ENCODE measurements around the gene LRRC56. TPM values are rescaled to one million over a fixed set of nuclear protein-coding genes. Genes with fewer than 3 reads are reported as not detected.

Gene LRRC56
- total RNA-seq, 1 donor from 2014 or later, result 0.13 TPM

GRCh38 chr11:598005-598680 lies 60.8 kb downstream of the LRRC56 start:
- intact Hi-C loops (cut with DNase I), result no loop called here
- no peak for ATAC-seq (ENCODE audit: poor library complexity)
- no peak for DNase-seq

- intact Hi-C loops (cut with DNase I), result no loop called here
- DNase-seq (no peak), ATAC-seq (ENCODE audit: poor library complexity) (no peak)
Measured at GRCh38 chr11:601573-602245, 64.4 kb downstream of the LRRC56 start.

GRCh38 chr11:603154-603553 lies 65.8 kb downstream of the LRRC56 start:
- intact Hi-C loops (cut with DNase I), result no loop called here
- DNase-seq (no peak), ATAC-seq (ENCODE audit: poor library complexity) (no peak)

Small RNA genes lying within 50 kb of the gene (microRNA-seq; reads per million reads assigned to microRNA genes)
- 351 reads per million, percentile 72 among the genes with 10 or more reads in this experiment for gene MIR210

Other genes starting within 250 kb of the LRRC56 start
- 6.1 TPM for gene PGGHG, start 248.4 kb upstream of the LRRC56 start, total RNA-seq
- not detected for gene IFITM5, start 238.0 kb upstream of the LRRC56 start, total RNA-seq
- 194 TPM for gene IFITM2, start 229.7 kb upstream of the LRRC56 start, total RNA-seq
- 83.1 TPM for gene IFITM1, start 223.5 kb upstream of the LRRC56 start, total RNA-seq
- gene IFITM3, start 216.7 kb upstream of the LRRC56 start, total RNA-seq, result 287 TPM
- 0.94 TPM for gene B4GALNT4, start 168.0 kb upstream of the LRRC56 start, total RNA-seq
- gene PKP3, start 143.3 kb upstream of the LRRC56 start, total RNA-seq, result 0.86 TPM
- gene SIGIRR, start 122.5 kb upstream of the LRRC56 start, total RNA-seq, result 38.6 TPM
- gene ANO9, start 95.5 kb upstream of the LRRC56 start, total RNA-seq, result 0.08 TPM
- gene PTDSS2, start 87.2 kb upstream of the LRRC56 start, total RNA-seq, result 25.5 TPM
- gene RNH1, start 30.3 kb upstream of the LRRC56 start, total RNA-seq, result 171 TPM
- gene HRAS, start 2.0 kb upstream of the LRRC56 start, total RNA-seq, result 60.5 TPM
- gene LMNTD2, start 23.2 kb downstream of the LRRC56 start, total RNA-seq, result 0.22 TPM
- 4.4 TPM for gene RASSF7, start 23.4 kb downstream of the LRRC56 start, total RNA-seq
- gene PHRF1, start 38.9 kb downstream of the LRRC56 start, total RNA-seq, result 16.5 TPM
- 7.5 TPM for gene IRF7, start 78.4 kb downstream of the LRRC56 start, total RNA-seq
- not detected for gene CDHR5, start 87.4 kb downstream of the LRRC56 start, total RNA-seq
- not detected for gene SCT, start 89.7 kb downstream of the LRRC56 start, total RNA-seq
- not detected for gene DRD4, start 99.7 kb downstream of the LRRC56 start, total RNA-seq
- gene DEAF1, start 157.7 kb downstream of the LRRC56 start, total RNA-seq, result 22.1 TPM
- 9.1 TPM for gene TMEM80, start 158.3 kb downstream of the LRRC56 start, total RNA-seq
- 3.2 TPM for gene EPS8L2, start 168.7 kb downstream of the LRRC56 start, total RNA-seq
- 90.1 TPM for gene TALDO1, start 209.9 kb downstream of the LRRC56 start, total RNA-seq
- gene GATD1, start 240.0 kb downstream of the LRRC56 start, total RNA-seq, result 17.4 TPM

Measured in Right ventricle myocardium superior (tissue), 1 donor.